ENCODE measurements around the gene NUDT5.

Gene NUDT5

GRCh38 chr10:12218991-12219390, 23.3 kb upstream of the NUDT5 start:
- TF ChIP-seq MAX (IDR thresholded peaks at IDR 0.05; ENCODE audit: low read depth, low read length) (no peak), POLR2A (IDR thresholded peaks at IDR 0.05; ENCODE audit: extremely low read depth, insufficient read length) (no peak)
- no peak overlapping the region for H3K4me3 ChIP-seq (ENCODE audit: low read depth, low read length)
- DNase-seq (ENCODE audit: low read depth) = no peak

- DNase-seq (ENCODE audit: low read depth) = peak; percentile 56
- H3K4me3 ChIP-seq (ENCODE audit: low read depth, low read length) = no peak overlapping the region
- no peak for TF ChIP-seq MAX (IDR thresholded peaks at IDR 0.05; ENCODE audit: low read depth, low read length)
- peak; percentile 35 for TF ChIP-seq CTCF (IDR thresholded peaks at IDR 0.05; ENCODE audit: low read depth, low read length)
- TF ChIP-seq POLR2A (IDR thresholded peaks at IDR 0.05; ENCODE audit: extremely low read depth, insufficient read length) = no peak
- no peak for TF ChIP-seq MYC (IDR thresholded peaks at IDR 0.05; ENCODE audit: low read depth, low read length)
These were observed 19.1 kb upstream of the NUDT5 start for GRCh38 chr10:12214763-12215218.

- no peak for DNase-seq (ENCODE audit: low read depth)
- no peak overlapping the region for H3K4me3 ChIP-seq (ENCODE audit: low read depth, low read length)
- TF ChIP-seq MYC (IDR thresholded peaks at IDR 0.05; ENCODE audit: low read depth, low read length) = no peak
These were observed 18.4 kb upstream of the NUDT5 start for GRCh38 chr10:12214093-12214492.

GRCh38 chr10:12213621-12214020, 17.9 kb upstream of the NUDT5 start:
- DNase-seq (ENCODE audit: low read depth) = no peak
- no peak for TF ChIP-seq CTCF (IDR thresholded peaks at IDR 0.05; ENCODE audit: low read depth, low read length)
- no peak for TF ChIP-seq MAX (IDR thresholded peaks at IDR 0.05; ENCODE audit: low read depth, low read length)
- TF ChIP-seq POLR2A (IDR thresholded peaks at IDR 0.05; ENCODE audit: extremely low read depth, insufficient read length) = no peak
- TF ChIP-seq MYC (IDR thresholded peaks at IDR 0.05; ENCODE audit: low read depth, low read length) = no peak

GRCh38 chr10:12212454-12212853, 16.8 kb upstream of the NUDT5 start:
- no peak for DNase-seq (ENCODE audit: low read depth)
- no peak overlapping the region for H3K4me3 ChIP-seq (ENCODE audit: low read depth, low read length)
- TF ChIP-seq MAX (IDR thresholded peaks at IDR 0.05; ENCODE audit: low read depth, low read length) (no peak), MYC (IDR thresholded peaks at IDR 0.05; ENCODE audit: low read depth, low read length) (no peak), POLR2A (IDR thresholded peaks at IDR 0.05; ENCODE audit: extremely low read depth, insufficient read length) (no peak), CTCF (IDR thresholded peaks at IDR 0.05; ENCODE audit: low read depth, low read length) (no peak)

More at GRCh38 chr10:12213621-12214020, 17.9 kb upstream of the NUDT5 start:
- no peak overlapping the region for H3K4me3 ChIP-seq (ENCODE audit: low read depth, low read length)

GRCh38 chr10:12208460-12208859, 12.8 kb upstream of the NUDT5 start:
- no peak for DNase-seq (ENCODE audit: low read depth)
- H3K4me3 ChIP-seq (ENCODE audit: low read depth, low read length) = no peak overlapping the region
- TF ChIP-seq MAX (IDR thresholded peaks at IDR 0.05; ENCODE audit: low read depth, low read length) (no peak), MYC (IDR thresholded peaks at IDR 0.05; ENCODE audit: low read depth, low read length) (no peak), POLR2A (IDR thresholded peaks at IDR 0.05; ENCODE audit: extremely low read depth, insufficient read length) (no peak), CTCF (IDR thresholded peaks at IDR 0.05; ENCODE audit: low read depth, low read length) (no peak)

GRCh38 chr10:12207114-12207513, 11.4 kb upstream of the NUDT5 start:
- no peak overlapping the region for H3K4me3 ChIP-seq (ENCODE audit: low read depth, low read length)
- TF ChIP-seq MYC (IDR thresholded peaks at IDR 0.05; ENCODE audit: low read depth, low read length) (no peak), CTCF (IDR thresholded peaks at IDR 0.05; ENCODE audit: low read depth, low read length) (no peak), POLR2A (IDR thresholded peaks at IDR 0.05; ENCODE audit: extremely low read depth, insufficient read length) (no peak), MAX (IDR thresholded peaks at IDR 0.05; ENCODE audit: low read depth, low read length) (no peak)
- DNase-seq (ENCODE audit: low read depth) = no peak

All from NB4 (cell line).